ENCODE measurements around the gene KLK12. TPM values are rescaled to one million over a fixed set of nuclear protein-coding genes. Genes with fewer than 3 reads are reported as not detected.

The KLK12 gene
- total and polyA plus RNA-seq, 4 donors: not detected

DNA sequence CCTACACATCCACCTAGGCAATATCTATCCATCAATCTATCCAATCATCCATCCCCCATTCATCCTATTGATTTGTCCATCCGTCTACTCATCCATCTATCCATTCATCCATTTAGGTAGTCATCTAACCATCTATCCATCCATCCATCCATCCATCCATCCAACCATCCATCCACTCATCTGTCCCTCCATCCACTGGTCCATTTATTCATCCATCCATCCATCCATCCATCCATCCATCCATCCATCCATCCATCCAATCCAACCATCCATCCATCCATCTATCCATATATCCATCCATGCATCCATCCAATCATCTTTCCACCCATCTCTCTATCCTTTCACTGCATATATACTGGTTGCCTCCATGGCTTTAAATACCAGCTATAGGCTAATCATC lies 26.2 kb upstream of the KLK12 start:
- Histone ChIP-seq H3K9me3 (ENCODE audit: control insufficient read depth, low read length) (no peaks in the 10 kb centered on the region), H3K27ac (ENCODE audit: low read depth in 1 of 2, low read length in 2 of 2) (no peak overlapping the region), H3K4me1 (ENCODE audit: control insufficient read depth in 1 of 2, insufficient read depth in 2 of 2, low read length in 2 of 2) (no peaks in the 10 kb centered on the region), H3K36me3 (ENCODE audit: control insufficient read depth in 1 of 2, insufficient read depth in 2 of 2, low read length in 1 of 2) (no peaks in the 10 kb centered on the region), H3K27me3 (ENCODE audit: control insufficient read depth in 1 of 2, insufficient read depth in 2 of 2, low read length in 1 of 2) (no peaks in the 10 kb centered on the region), H3K4me3 (ENCODE audit: low read length in 2 of 2) (no peak overlapping the region)
- WGBS, 2 donors: 1 to 37% methylated on average over 1 of the region's 1 CpG
- no peak for DNase-seq
- ATAC-seq (ENCODE audit: low FRiP score): no peak
- intact Hi-C loops (cut with DNase I): no loop called here

DNA sequence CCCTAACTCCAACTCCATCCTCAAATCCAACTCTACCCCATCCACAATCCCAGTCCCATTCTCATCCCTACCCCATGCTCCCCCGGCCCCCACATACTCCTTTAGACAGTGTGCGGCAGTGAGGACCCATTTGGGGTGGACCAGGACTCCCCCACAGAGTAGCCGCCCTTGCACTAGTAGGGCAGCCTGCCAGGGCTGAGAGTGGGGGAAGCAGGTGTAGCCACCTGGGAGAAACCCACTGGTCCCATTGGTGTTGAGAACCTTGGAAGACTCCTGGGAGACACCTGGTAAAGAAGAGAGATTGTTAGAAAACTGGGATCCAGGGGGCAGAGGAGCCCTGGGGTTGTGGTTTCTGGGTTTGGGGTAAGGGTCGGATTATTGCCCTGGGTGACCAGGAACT lies 25.5 kb upstream of the KLK12 start:
- H3K27ac ChIP-seq (ENCODE audit: low read depth in 1 of 2, low read length in 2 of 2): no peak overlapping the region
- ATAC-seq (ENCODE audit: low FRiP score) (no peak), DNase-seq (no peak)
- no peaks in the 10 kb centered on the region for H3K9me3 ChIP-seq (ENCODE audit: control insufficient read depth, low read length)
- no peaks in the 10 kb centered on the region for H3K36me3 ChIP-seq (ENCODE audit: control insufficient read depth in 1 of 2, insufficient read depth in 2 of 2, low read length in 1 of 2)
- no peaks in the 10 kb centered on the region for H3K27me3 ChIP-seq (ENCODE audit: control insufficient read depth in 1 of 2, insufficient read depth in 2 of 2, low read length in 1 of 2)
- 65 to 70% methylated on average over 4 of the region's 4 CpGs for WGBS, 2 donors
- no peak overlapping the region for H3K4me3 ChIP-seq (ENCODE audit: low read length in 2 of 2)
- H3K4me1 ChIP-seq (ENCODE audit: control insufficient read depth in 1 of 2, insufficient read depth in 2 of 2, low read length in 2 of 2): no peaks in the 10 kb centered on the region
- intact Hi-C loops (cut with DNase I): no loop called here

DNA sequence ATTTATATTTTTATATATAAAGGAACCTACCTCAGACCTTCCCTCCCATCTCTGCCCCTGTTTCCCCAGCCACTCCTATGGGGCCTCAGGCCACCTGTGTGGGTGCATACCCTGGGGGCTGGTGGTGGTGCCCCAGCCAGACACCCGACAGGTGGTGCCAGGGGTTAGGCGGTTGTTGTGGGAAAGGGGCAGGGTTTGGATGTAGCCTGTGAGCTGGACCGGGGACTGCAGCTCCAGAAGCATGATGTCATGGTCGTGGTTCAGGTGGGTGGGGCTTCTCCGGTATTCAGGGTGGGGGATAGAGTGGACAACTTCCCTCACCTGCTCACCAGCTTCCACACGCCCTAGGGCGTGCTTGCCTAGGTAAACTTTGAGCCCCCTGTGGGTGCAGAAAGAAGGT lies 24.9 kb upstream of the KLK12 start:
- no peaks in the 10 kb centered on the region for H3K9me3 ChIP-seq (ENCODE audit: control insufficient read depth, low read length)
- ATAC-seq (ENCODE audit: low FRiP score) (no peak), DNase-seq (no peak)
- intact Hi-C loops (cut with DNase I): no loop called here
- no peaks in the 10 kb centered on the region for H3K4me1 ChIP-seq (ENCODE audit: control insufficient read depth in 1 of 2, insufficient read depth in 2 of 2, low read length in 2 of 2)
- H3K27ac ChIP-seq (ENCODE audit: low read depth in 1 of 2, low read length in 2 of 2): no peak overlapping the region
- no peaks in the 10 kb centered on the region for H3K36me3 ChIP-seq (ENCODE audit: control insufficient read depth in 1 of 2, insufficient read depth in 2 of 2, low read length in 1 of 2)
- H3K27me3 ChIP-seq (ENCODE audit: control insufficient read depth in 1 of 2, insufficient read depth in 2 of 2, low read length in 1 of 2): no peaks in the 10 kb centered on the region
- H3K4me3 ChIP-seq (ENCODE audit: low read length in 2 of 2): no peak overlapping the region
- 71 to 74% methylated on average over 7 of the region's 7 CpGs for WGBS, 2 donors

DNA sequence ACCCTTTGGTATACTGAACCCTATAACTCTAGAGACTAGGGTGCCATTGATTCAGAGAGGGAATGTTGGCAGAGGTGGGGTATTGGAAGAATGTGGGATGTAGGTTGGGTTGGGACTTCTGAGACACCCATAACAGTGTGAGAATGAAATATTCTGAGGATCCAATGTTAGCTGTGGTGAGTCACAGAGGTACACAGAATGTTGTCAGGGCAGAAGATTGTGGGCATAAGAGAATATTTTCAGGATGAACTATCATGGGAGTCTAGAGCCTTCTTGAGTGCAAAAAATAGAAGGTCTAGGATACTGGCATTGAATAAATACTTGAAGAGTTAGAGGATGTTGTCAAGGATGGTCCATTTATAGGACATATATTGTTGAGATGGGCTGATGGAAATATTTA lies 21.1 kb upstream of the KLK12 start:
- Histone ChIP-seq H3K4me3 (ENCODE audit: low read length in 2 of 2) (no peak overlapping the region), H3K36me3 (ENCODE audit: control insufficient read depth in 1 of 2, insufficient read depth in 2 of 2, low read length in 1 of 2) (no peaks in the 10 kb centered on the region), H3K27me3 (ENCODE audit: control insufficient read depth in 1 of 2, insufficient read depth in 2 of 2, low read length in 1 of 2) (no peaks in the 10 kb centered on the region), H3K4me1 (ENCODE audit: control insufficient read depth in 1 of 2, insufficient read depth in 2 of 2, low read length in 2 of 2) (no peaks in the 10 kb centered on the region), H3K27ac (ENCODE audit: low read depth in 1 of 2, low read length in 2 of 2) (no peak overlapping the region), H3K9me3 (ENCODE audit: control insufficient read depth, low read length) (no peaks in the 10 kb centered on the region)
- ATAC-seq (ENCODE audit: low FRiP score) (no peak), DNase-seq (no peak)
- intact Hi-C loops (cut with DNase I): no loop called here

DNA sequence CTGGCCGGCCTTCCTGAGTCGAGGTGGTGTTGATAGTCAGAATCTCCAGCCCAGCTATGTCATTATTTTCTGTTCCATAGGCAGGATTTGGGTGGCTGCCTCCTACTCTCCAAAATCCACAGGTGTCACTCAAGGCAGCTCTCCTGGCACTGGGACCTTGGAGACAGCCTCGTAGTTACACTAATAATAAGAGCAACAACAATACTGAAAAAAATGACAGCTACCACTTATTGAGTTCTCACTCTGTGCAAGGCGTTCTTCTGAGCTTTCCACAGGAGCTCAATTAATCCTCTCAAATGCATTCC lies 12.2 kb upstream of the KLK12 start:
- DNase-seq (no peak), ATAC-seq (ENCODE audit: low FRiP score) (no peak)
- intact Hi-C loops (cut with DNase I): no loop called here
- Histone ChIP-seq H3K36me3 (ENCODE audit: control insufficient read depth in 1 of 2, insufficient read depth in 2 of 2, low read length in 1 of 2) (no peaks in the 10 kb centered on the region), H3K27ac (ENCODE audit: low read depth in 1 of 2, low read length in 2 of 2) (no peak overlapping the region), H3K27me3 (ENCODE audit: control insufficient read depth in 1 of 2, insufficient read depth in 2 of 2, low read length in 1 of 2) (no peaks in the 10 kb centered on the region), H3K4me1 (ENCODE audit: control insufficient read depth in 1 of 2, insufficient read depth in 2 of 2, low read length in 2 of 2) (no peaks in the 10 kb centered on the region), H3K4me3 (ENCODE audit: low read length in 2 of 2) (no peak overlapping the region), H3K9me3 (ENCODE audit: control insufficient read depth, low read length) (no peaks in the 10 kb centered on the region)
- WGBS, 2 donors: 2 to 3% methylated on average over 4 of the region's 4 CpGs

DNA sequence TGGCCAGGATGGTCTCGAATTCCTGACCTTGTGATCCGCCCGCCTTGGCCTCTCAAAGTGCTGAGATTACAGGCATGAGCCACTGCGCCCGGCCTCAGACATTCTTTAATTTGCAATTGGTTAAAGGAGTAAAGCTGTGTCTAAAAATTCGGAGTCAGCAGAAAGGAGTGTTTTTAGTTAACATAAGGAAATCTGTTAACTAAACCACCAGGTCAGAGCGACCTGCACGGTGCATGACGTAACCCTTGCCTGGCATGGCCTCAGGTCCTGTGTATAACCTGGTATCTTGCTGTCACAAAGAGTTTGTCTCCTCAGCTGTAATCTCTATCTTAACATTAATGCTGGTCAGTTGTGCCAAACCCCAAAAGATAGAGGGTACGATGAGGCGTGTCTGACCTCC lies 9.5 kb upstream of the KLK12 start:
- H3K9me3 ChIP-seq (ENCODE audit: control insufficient read depth, low read length): no peaks in the 10 kb centered on the region
- 77 to 80% methylated on average over 11 of the region's 11 CpGs for WGBS, 2 donors
- no peaks in the 10 kb centered on the region for H3K27me3 ChIP-seq (ENCODE audit: control insufficient read depth in 1 of 2, insufficient read depth in 2 of 2, low read length in 1 of 2)
- ATAC-seq (ENCODE audit: low FRiP score) (no peak), DNase-seq (no peak)
- H3K4me3 ChIP-seq (ENCODE audit: low read length in 2 of 2): no peak overlapping the region
- H3K27ac ChIP-seq (ENCODE audit: low read depth in 1 of 2, low read length in 2 of 2): no peak overlapping the region
- no peaks in the 10 kb centered on the region for H3K4me1 ChIP-seq (ENCODE audit: control insufficient read depth in 1 of 2, insufficient read depth in 2 of 2, low read length in 2 of 2)
- intact Hi-C loops (cut with DNase I): no loop called here
- no peaks in the 10 kb centered on the region for H3K36me3 ChIP-seq (ENCODE audit: control insufficient read depth in 1 of 2, insufficient read depth in 2 of 2, low read length in 1 of 2)

DNA sequence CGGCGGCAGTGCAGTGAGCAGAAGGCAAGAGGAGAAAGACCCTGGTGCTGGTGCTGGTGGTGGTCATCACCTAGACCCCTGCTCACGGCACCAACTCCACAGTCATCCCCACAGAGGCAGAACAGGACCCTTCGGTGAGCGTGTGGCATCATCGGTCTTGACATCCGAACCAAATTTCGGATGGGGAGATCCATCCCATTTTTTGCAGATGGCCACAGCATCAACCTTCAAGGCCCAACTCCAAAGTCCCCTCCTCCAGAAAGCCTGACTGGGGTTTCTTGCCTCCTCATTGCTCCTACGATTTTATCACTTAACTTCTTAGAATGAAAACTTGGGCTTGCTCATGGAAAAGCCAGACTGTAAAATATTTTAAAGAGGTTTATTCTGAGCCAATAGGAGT lies 8.7 kb upstream of the KLK12 start:
- no peak for ATAC-seq (ENCODE audit: low FRiP score)
- Histone ChIP-seq H3K9me3 (ENCODE audit: control insufficient read depth, low read length) (no peaks in the 10 kb centered on the region), H3K27ac (ENCODE audit: low read depth in 1 of 2, low read length in 2 of 2) (no peak overlapping the region), H3K4me3 (ENCODE audit: low read length in 2 of 2) (no peak overlapping the region), H3K36me3 (ENCODE audit: control insufficient read depth in 1 of 2, insufficient read depth in 2 of 2, low read length in 1 of 2) (no peaks in the 10 kb centered on the region), H3K27me3 (ENCODE audit: control insufficient read depth in 1 of 2, insufficient read depth in 2 of 2, low read length in 1 of 2) (no peaks in the 10 kb centered on the region), H3K4me1 (ENCODE audit: control insufficient read depth in 1 of 2, insufficient read depth in 2 of 2, low read length in 2 of 2) (no peaks in the 10 kb centered on the region)
- DNase-seq: no peak
- intact Hi-C loops (cut with DNase I): no loop called here
- WGBS, 2 donors: 76 to 78% methylated on average over 9 of the region's 9 CpGs

DNA sequence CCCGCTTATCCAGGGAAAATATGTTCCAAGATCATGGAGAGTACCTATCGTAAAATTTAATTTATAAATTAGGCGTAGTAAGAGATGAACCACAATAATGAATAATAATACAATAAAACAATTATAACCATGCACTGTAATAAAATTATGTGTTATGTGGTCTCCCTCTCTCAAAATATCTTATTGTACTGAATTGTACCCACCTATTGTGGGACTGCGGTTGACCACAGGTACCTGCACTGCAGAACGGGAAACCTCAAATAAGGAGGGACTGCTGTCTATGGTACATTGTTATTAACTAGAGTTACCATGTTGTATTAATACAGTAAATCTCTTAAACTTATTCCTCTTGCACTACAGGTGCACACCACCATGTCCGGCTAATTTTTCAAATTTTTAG lies 5.3 kb upstream of the KLK12 start:
- Histone ChIP-seq H3K4me1 (ENCODE audit: control insufficient read depth in 1 of 2, insufficient read depth in 2 of 2, low read length in 2 of 2) (no peaks in the 10 kb centered on the region), H3K36me3 (ENCODE audit: control insufficient read depth in 1 of 2, insufficient read depth in 2 of 2, low read length in 1 of 2) (no peaks in the 10 kb centered on the region), H3K9me3 (ENCODE audit: control insufficient read depth, low read length) (no peaks in the 10 kb centered on the region), H3K4me3 (ENCODE audit: low read length in 2 of 2) (no peak overlapping the region), H3K27me3 (ENCODE audit: control insufficient read depth in 1 of 2, insufficient read depth in 2 of 2, low read length in 1 of 2) (no peaks in the 10 kb centered on the region), H3K27ac (ENCODE audit: low read depth in 1 of 2, low read length in 2 of 2) (no peak overlapping the region)
- 90 to 93% methylated on average over 6 of the region's 6 CpGs for WGBS, 2 donors
- intact Hi-C loops (cut with DNase I): no loop called here
- ATAC-seq (ENCODE audit: low FRiP score) (no peak), DNase-seq (no peak)

DNA sequence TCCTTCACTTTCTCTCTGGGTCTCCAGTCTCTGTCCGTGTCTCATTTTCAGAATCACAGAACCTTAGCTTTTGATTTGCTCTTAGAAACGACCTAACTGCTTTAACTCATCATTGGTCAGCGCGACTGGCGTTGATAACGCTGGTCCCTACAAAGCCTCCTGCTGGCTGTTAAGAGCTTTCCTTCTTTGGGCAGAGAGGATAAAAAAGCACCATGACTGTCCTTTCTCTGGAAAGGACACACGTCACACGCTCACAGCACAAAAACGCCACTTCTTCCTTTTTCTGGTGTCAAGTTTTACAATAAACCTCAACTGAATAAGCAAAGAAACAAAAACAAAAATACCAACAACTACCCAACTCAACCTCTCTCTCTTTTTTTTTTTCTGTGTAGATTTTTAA lies 1.7 kb upstream of the KLK12 start:
- Histone ChIP-seq H3K4me3 (ENCODE audit: low read length in 2 of 2) (no peak overlapping the region), H3K4me1 (ENCODE audit: control insufficient read depth in 1 of 2, insufficient read depth in 2 of 2, low read length in 2 of 2) (no peaks in the 10 kb centered on the region), H3K9me3 (ENCODE audit: control insufficient read depth, low read length) (no peaks in the 10 kb centered on the region), H3K27ac (ENCODE audit: low read depth in 1 of 2, low read length in 2 of 2) (no peak overlapping the region), H3K27me3 (ENCODE audit: control insufficient read depth in 1 of 2, insufficient read depth in 2 of 2, low read length in 1 of 2) (no peaks in the 10 kb centered on the region), H3K36me3 (ENCODE audit: control insufficient read depth in 1 of 2, insufficient read depth in 2 of 2, low read length in 1 of 2) (no peaks in the 10 kb centered on the region)
- ATAC-seq (ENCODE audit: low FRiP score) (no peak), DNase-seq (no peak)
- intact Hi-C loops (cut with DNase I): no loop called here
- 42 to 52% methylated on average over 9 of the region's 9 CpGs for WGBS, 2 donors

DNA sequence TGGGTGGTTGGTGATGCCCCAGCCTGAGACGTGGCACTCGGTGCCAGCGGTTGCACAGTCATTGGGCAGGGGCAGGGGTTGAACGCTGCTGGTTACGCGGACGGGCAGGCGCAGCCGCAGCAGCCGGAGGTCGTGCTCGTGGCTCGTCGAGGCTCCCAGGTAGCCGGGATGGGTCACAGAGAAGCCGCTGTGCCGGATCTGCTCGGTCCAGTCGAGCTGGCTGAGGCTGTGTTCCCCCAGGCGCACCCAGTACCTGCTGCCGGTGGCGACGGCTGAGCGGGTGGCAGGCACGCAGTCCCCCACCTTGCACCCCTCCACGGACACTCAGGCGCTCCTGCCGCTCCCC lies 2.9 kb downstream of the KLK12 start:
- intact Hi-C loops (cut with DNase I): no loop called here
- Histone ChIP-seq H3K36me3 (ENCODE audit: control insufficient read depth in 1 of 2, insufficient read depth in 2 of 2, low read length in 1 of 2) (no peaks in the 10 kb centered on the region), H3K9me3 (ENCODE audit: control insufficient read depth, low read length) (no peaks in the 10 kb centered on the region), H3K27me3 (ENCODE audit: control insufficient read depth in 1 of 2, insufficient read depth in 2 of 2, low read length in 1 of 2) (peaks cover 0 to 3% of the 10 kb centered on the region in 2 donors), H3K27ac (ENCODE audit: low read depth in 1 of 2, low read length in 2 of 2) (no peak overlapping the region), H3K4me1 (ENCODE audit: control insufficient read depth in 1 of 2, insufficient read depth in 2 of 2, low read length in 2 of 2) (no peaks in the 10 kb centered on the region), H3K4me3 (ENCODE audit: low read length in 2 of 2) (no peak overlapping the region)
- no peak for DNase-seq
- no peak for ATAC-seq (ENCODE audit: low FRiP score)
- 91 to 92% methylated on average over 28 of the region's 28 CpGs for WGBS, 2 donors
